ENCODE data around the gene CASK.

Gene CASK

DNA sequence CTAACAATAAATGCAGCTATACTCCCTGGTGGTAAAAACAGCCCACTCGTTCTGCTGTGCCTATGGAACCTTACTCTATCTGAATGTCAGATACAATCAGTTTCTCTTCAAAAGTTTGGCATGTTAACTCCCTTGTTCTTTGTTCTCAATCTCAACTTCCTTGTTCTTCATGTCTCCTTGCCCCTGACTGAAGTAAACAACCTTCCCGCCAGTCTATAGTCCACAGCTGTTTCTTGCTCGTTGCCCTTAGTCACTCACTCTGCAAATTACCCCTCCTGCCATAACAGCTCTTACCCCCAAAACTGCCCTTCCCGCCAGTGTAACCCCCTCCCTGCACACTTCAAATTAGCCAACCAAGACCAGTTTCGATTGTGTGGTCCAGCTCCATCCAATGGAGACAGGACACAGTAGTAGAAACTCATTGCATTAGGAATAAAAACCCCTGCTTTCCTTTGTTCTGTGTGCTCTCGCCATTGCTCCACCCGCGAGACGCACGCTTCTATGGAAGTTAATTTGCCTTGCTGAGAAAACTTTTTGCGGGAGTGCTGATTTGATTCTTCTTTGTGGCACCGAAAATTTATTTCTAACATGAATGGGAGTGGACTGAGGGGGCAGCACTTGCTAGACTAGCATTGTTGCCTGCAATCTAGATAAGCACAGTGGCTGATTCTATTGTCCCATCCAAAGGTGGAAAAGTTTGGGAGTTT, 206.4 kb downstream of the CASK start:
- H3K9ac ChIP-seq (ENCODE audit: insufficient read length), result no peak overlapping the region
- H3K4me3 ChIP-seq, result no peak overlapping the region
- H3K36me3 ChIP-seq (ENCODE audit: insufficient read depth, low read length), result no peaks in the 10 kb centered on the region
- H3K9me3 ChIP-seq (ENCODE audit: low read depth, low read length), result no peaks in the 10 kb centered on the region
- no peak for DNase-seq (ENCODE audit: low read depth, low spot score)
- no peak overlapping the region for H3K27ac ChIP-seq
- no peak for TF ChIP-seq FOXP2 (optimal IDR thresholded peaks at IDR 0.05; ENCODE audit: control extremely low read depth, extremely low read length, insufficient read depth)
- no peak for TF ChIP-seq POLR2AphosphoS5 (IDR thresholded peaks at IDR 0.05; ENCODE audit: borderline replicate concordance, low read depth, low read length)
- no peak for TF ChIP-seq EZH2 (IDR thresholded peaks at IDR 0.05)

DNA sequence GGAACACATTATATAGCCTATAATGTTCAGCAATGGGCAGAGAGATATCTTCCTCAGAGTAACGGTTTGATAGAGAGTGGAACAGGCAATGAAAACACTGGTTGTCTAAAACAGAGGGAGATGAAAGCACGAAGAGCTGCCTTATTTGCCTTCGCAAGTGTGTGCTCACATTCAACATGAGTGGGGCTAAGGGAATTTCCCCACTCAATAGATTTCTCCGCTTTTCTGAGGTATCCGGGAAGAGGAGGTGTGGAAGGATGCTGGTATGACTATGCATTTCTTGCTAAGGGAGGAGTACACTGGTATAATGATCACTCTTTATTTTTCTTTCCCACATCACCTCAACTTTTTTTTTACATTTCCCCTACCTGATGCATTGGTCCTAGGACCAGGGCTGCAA, 207.1 kb downstream of the CASK start:
- no peak for DNase-seq (ENCODE audit: low read depth, low spot score)
- Histone ChIP-seq H3K27ac (no peak overlapping the region), H3K9me3 (ENCODE audit: low read depth, low read length) (no peaks in the 10 kb centered on the region), H3K4me3 (no peak overlapping the region), H3K36me3 (ENCODE audit: insufficient read depth, low read length) (no peaks in the 10 kb centered on the region), H3K9ac (ENCODE audit: insufficient read length) (no peak overlapping the region)
- no peak for TF ChIP-seq EZH2 (IDR thresholded peaks at IDR 0.05)
- no peak for TF ChIP-seq POLR2AphosphoS5 (IDR thresholded peaks at IDR 0.05; ENCODE audit: borderline replicate concordance, low read depth, low read length)
- no peak for TF ChIP-seq FOXP2 (optimal IDR thresholded peaks at IDR 0.05; ENCODE audit: control extremely low read depth, extremely low read length, insufficient read depth)

GRCh38 chrX:41711021-41711667, 212.2 kb downstream of the CASK start:
- no peak for DNase-seq (ENCODE audit: low read depth, low spot score)
- Histone ChIP-seq H3K36me3 (ENCODE audit: insufficient read depth, low read length) (no peaks in the 10 kb centered on the region), H3K9ac (ENCODE audit: insufficient read length) (no peak overlapping the region), H3K4me3 (no peak overlapping the region), H3K27ac (no peak overlapping the region), H3K9me3 (ENCODE audit: low read depth, low read length) (no peaks in the 10 kb centered on the region)
- TF ChIP-seq POLR2AphosphoS5 (IDR thresholded peaks at IDR 0.05; ENCODE audit: borderline replicate concordance, low read depth, low read length) (no peak), FOXP2 (optimal IDR thresholded peaks at IDR 0.05; ENCODE audit: control extremely low read depth, extremely low read length, insufficient read depth) (no peak), EZH2 (IDR thresholded peaks at IDR 0.05) (no peak)

DNA sequence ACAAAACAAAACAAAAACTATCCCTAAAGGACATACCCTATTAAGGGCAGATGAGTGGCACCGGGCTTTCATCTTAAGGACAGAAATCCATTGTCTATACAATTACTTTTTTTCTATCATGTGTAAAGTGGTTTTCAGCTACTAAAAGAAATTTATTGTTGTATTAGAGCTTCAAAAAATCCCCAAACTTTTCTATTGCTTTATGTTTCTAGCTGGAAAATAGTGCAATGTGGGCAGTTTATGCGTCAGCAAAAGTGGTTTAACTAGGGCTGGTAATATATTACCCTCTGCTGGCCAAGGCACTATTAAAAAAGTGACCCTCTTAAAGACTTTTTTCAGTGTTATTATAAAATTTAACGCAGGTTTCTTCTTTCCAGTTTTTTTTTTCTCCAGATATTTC, 214.9 kb downstream of the CASK start:
- H3K4me3 ChIP-seq, result no peak overlapping the region
- no peaks in the 10 kb centered on the region for H3K9me3 ChIP-seq (ENCODE audit: low read depth, low read length)
- H3K9ac ChIP-seq (ENCODE audit: insufficient read length), result no peak overlapping the region
- H3K36me3 ChIP-seq (ENCODE audit: insufficient read depth, low read length), result no peaks in the 10 kb centered on the region
- TF ChIP-seq EZH2 (IDR thresholded peaks at IDR 0.05) (no peak), FOXP2 (optimal IDR thresholded peaks at IDR 0.05; ENCODE audit: control extremely low read depth, extremely low read length, insufficient read depth) (no peak), POLR2AphosphoS5 (IDR thresholded peaks at IDR 0.05; ENCODE audit: borderline replicate concordance, low read depth, low read length) (no peak)
- H3K27ac ChIP-seq, result no peak overlapping the region
- no peak for DNase-seq (ENCODE audit: low read depth, low spot score)

- no peak overlapping the region for H3K27ac ChIP-seq
- DNase-seq (ENCODE audit: low read depth, low spot score), result no peak
- no peaks in the 10 kb centered on the region for H3K9me3 ChIP-seq (ENCODE audit: low read depth, low read length)
- TF ChIP-seq EZH2 (IDR thresholded peaks at IDR 0.05), result no peak
- no peak for TF ChIP-seq POLR2AphosphoS5 (IDR thresholded peaks at IDR 0.05; ENCODE audit: borderline replicate concordance, low read depth, low read length)
- TF ChIP-seq FOXP2 (optimal IDR thresholded peaks at IDR 0.05; ENCODE audit: control extremely low read depth, extremely low read length, insufficient read depth), result no peak
- H3K9ac ChIP-seq (ENCODE audit: insufficient read length), result no peak overlapping the region
- H3K36me3 ChIP-seq (ENCODE audit: insufficient read depth, low read length), result no peaks in the 10 kb centered on the region
- no peak overlapping the region for H3K4me3 ChIP-seq
Measured at GRCh38 chrX:41707218-41707617, 216.1 kb downstream of the CASK start.

GRCh38 chrX:41705680-41706374, 217.5 kb downstream of the CASK start:
- Histone ChIP-seq H3K4me3 (no peak overlapping the region), H3K9me3 (ENCODE audit: low read depth, low read length) (no peaks in the 10 kb centered on the region), H3K27ac (no peak overlapping the region), H3K36me3 (ENCODE audit: insufficient read depth, low read length) (no peaks in the 10 kb centered on the region), H3K9ac (ENCODE audit: insufficient read length) (no peak overlapping the region)
- no peak for DNase-seq (ENCODE audit: low read depth, low spot score)
- TF ChIP-seq EZH2 (IDR thresholded peaks at IDR 0.05) (no peak), FOXP2 (optimal IDR thresholded peaks at IDR 0.05; ENCODE audit: control extremely low read depth, extremely low read length, insufficient read depth) (no peak), POLR2AphosphoS5 (IDR thresholded peaks at IDR 0.05; ENCODE audit: borderline replicate concordance, low read depth, low read length) (no peak)

GRCh38 chrX:41705042-41705441, 218.3 kb downstream of the CASK start:
- no peak overlapping the region for H3K4me3 ChIP-seq
- H3K27ac ChIP-seq, result no peak overlapping the region
- no peaks in the 10 kb centered on the region for H3K36me3 ChIP-seq (ENCODE audit: insufficient read depth, low read length)
- no peaks in the 10 kb centered on the region for H3K9me3 ChIP-seq (ENCODE audit: low read depth, low read length)
- no peak for DNase-seq (ENCODE audit: low read depth, low spot score)
- TF ChIP-seq EZH2 (IDR thresholded peaks at IDR 0.05) (no peak), POLR2AphosphoS5 (IDR thresholded peaks at IDR 0.05; ENCODE audit: borderline replicate concordance, low read depth, low read length) (no peak), FOXP2 (optimal IDR thresholded peaks at IDR 0.05; ENCODE audit: control extremely low read depth, extremely low read length, insufficient read depth) (no peak)
- no peak overlapping the region for H3K9ac ChIP-seq (ENCODE audit: insufficient read length)

DNA sequence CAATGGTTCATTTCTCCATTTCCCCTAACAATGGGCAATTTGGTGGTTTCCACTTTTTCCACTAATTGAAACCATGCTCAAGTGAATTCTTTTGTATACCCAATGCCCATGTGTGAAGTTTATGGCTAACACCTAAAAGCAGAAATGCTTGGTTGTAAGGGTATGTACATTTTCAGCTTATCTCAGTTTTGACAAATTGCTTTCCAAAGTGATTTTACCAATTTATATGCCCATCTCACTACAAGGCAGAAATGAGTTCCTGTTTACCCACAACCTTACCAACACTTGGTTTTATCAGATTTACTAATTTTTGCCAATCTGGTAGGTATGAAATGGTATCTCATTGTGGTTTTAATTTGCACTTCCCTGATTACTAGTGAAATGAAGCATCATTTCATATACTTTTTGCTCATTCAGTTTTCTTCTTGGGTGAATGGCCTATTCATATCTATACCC, 219.8 kb downstream of the CASK start:
- TF ChIP-seq FOXP2 (optimal IDR thresholded peaks at IDR 0.05; ENCODE audit: control extremely low read depth, extremely low read length, insufficient read depth) (no peak), EZH2 (IDR thresholded peaks at IDR 0.05) (no peak), POLR2AphosphoS5 (IDR thresholded peaks at IDR 0.05; ENCODE audit: borderline replicate concordance, low read depth, low read length) (no peak)
- no peak overlapping the region for H3K4me3 ChIP-seq
- no peaks in the 10 kb centered on the region for H3K36me3 ChIP-seq (ENCODE audit: insufficient read depth, low read length)
- H3K9ac ChIP-seq (ENCODE audit: insufficient read length), result no peak overlapping the region
- no peak overlapping the region for H3K27ac ChIP-seq
- DNase-seq (ENCODE audit: low read depth, low spot score), result no peak
- no peaks in the 10 kb centered on the region for H3K9me3 ChIP-seq (ENCODE audit: low read depth, low read length)
